Panc1 (cell line): ENCODE measurements around the gene B3GALT4. TPM values are rescaled to one million over a fixed set of nuclear protein-coding genes. Genes with fewer than 3 reads are reported as not detected.

ENCODE experiments used
- ATAC-seq: fragments of 200-7000 bp; cut with Tn5 transposase; 2 replicates; pipeline ENCODE4 v1.9.1; 2020; ENCODE audit warnings: mild to moderate bottlenecking, moderate library complexity
- BruUV-seq: library from RNA; stranded (reverse); fragments of 400-500 nt; replicated peaks from 2 replicates; lab custom pipeline; 2021; lab: Mats Ljungman, UMichigan
- CTCF ChIA-PET: fragments of 300-600 bp; sonication (Branson Sonifier 250); formaldehyde crosslinking; loops from one replicate; lab custom pipeline; 2022; ENCODE audit warnings: antibody characterized with exemption; lab: Charles Lee
- POLR2A ChIA-PET: fragments of 300-600 bp; sonication (Branson Sonifier 250); formaldehyde crosslinking; loops from one replicate; lab custom pipeline; 2022; ENCODE audit warnings: antibody characterized with exemption; lab: Charles Lee
- DNase-seq: peaks from one replicate; pipeline ENCODE4 v3.0.0-alpha.2; 2010; ENCODE audit warnings: low read depth, low spot score
- H3K27ac ChIP-seq: 2 replicates; pipeline ENCODE4 v1.5.1; 2011; ENCODE audit warnings: mild to moderate bottlenecking, low read length, inconsistent platforms
- H3K27me3 ChIP-seq: fragments of 200-500 bp; sonication (Bioruptor generic); 2 replicates; pipeline ENCODE4 v1.6.0; 2014; ENCODE audit warnings: low read length, inconsistent platforms; ENCODE audit not compliant: control insufficient read depth, insufficient read depth
- H3K36me3 ChIP-seq: fragments of 200-500 bp; sonication (Bioruptor generic); 2 replicates; pipeline ENCODE4 v1.5.1; 2014; ENCODE audit warnings: inconsistent platforms, mild to moderate bottlenecking, low read length, moderate library complexity; ENCODE audit not compliant: control insufficient read depth, insufficient read depth
- H3K4me1 ChIP-seq: 2 replicates; pipeline ENCODE4 v1.5.1; 2011; ENCODE audit warnings: inconsistent platforms, mild to moderate bottlenecking, low read length, moderate library complexity; ENCODE audit not compliant: control insufficient read depth, insufficient read depth
- H3K4me3 ChIP-seq, 2 experiments: 2 replicates each; pipeline ENCODE4 v1.5.1; 2011 to 2012; ENCODE audit warnings: low read depth in 2 of 2, low read length in 2 of 2, mild to moderate bottlenecking in 2 of 2, inconsistent platforms in 1 of 2, moderate library complexity in 1 of 2
- H3K9me3 ChIP-seq: fragments of 200-500 bp; sonication (Bioruptor generic); 2 replicates; pipeline ENCODE4 v1.5.1; 2014; ENCODE audit warnings: low read depth, mild to moderate bottlenecking, inconsistent platforms, low read length, moderate library complexity; ENCODE audit not compliant: control insufficient read depth, insufficient read depth
- CTCF ChIP-seq: fragments of 450-650 bp; IDR thresholded peaks from 2 replicates; pipeline ENCODE4 v1.5.1; 2017; ENCODE audit warnings: mild to moderate bottlenecking
- POLR2AphosphoS5 ChIP-seq: IDR thresholded peaks from 2 replicates; pipeline ENCODE4 v1.6.1; 2012; ENCODE audit warnings: mild to moderate bottlenecking, low read depth, low read length, moderate library complexity
- REST ChIP-seq, 2 experiments: IDR thresholded peaks; 2 replicates each; pipeline ENCODE4 v1.6.1; 2011 to 2012; ENCODE audit warnings: low read depth in 2 of 2, control low read depth in 1 of 2, low read length in 1 of 2, mild to moderate bottlenecking in 1 of 2, moderate library complexity in 1 of 2; ENCODE audit not compliant: insufficient read depth in 1 of 2
- SIN3A ChIP-seq: IDR thresholded peaks from 2 replicates; pipeline ENCODE4 v1.6.1; 2012; ENCODE audit warnings: low read depth, mild to moderate bottlenecking, low read length, moderate library complexity, borderline replicate concordance; ENCODE audit not compliant: insufficient read depth
- TCF7L2 ChIP-seq: IDR thresholded peaks from 2 replicates; pipeline ENCODE4 v1.6.1; 2011; ENCODE audit warnings: mild to moderate bottlenecking, low read depth, low read length, inconsistent platforms
- in situ Hi-C: cut with HindIII; loops from 2 replicates; pipeline ENCODE4 v1.10.0; 2016; ENCODE audit warnings: low sequenced_read_pairs, low pct_unique_long_range_greater_than_20kb
- intact Hi-C: fragments of 100-400 bp; cut with micrococcal nuclease; formaldehyde crosslinking; loops from one replicate; pipeline ENCODE4 v1.10.0; 2022; ENCODE audit not compliant: unreplicated experiment
- total RNA-seq: library from RNA; stranded (reverse); gene quantifications from one replicate; pipeline ENCODE4 v1.2.1, GENCODE V29; 2021; ENCODE audit not compliant: unreplicated experiment

Gene B3GALT4
- total RNA-seq, 1 experiment from 2014 or later, result 6.0 TPM

DNA sequence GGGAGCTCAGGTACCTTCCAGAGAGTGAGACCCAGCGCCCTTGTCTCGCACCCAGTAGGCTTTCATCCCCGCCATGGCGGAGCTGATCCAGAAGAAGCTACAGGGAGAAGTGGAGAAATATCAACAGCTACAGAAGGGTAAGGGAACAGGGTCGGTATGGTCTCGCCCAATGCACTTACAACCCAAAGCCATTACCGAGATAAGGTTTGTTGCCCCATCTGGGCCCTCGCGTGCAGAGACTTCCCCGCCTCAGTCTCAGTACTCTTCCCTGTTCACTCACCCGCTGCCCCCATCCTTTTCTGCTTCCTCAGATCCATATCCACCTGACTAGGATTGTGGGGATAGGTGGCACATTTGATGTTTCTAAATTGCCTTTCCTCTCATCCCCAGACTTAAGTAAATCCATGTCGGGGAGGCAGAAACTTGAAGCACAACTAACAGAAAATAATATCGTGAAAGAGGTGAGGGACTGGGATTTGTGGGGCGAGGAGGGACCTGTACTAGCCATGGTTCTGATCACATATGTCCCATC lies 12.9 kb downstream of the B3GALT4 start:
- ATAC-seq (peak; percentile 43), DNase-seq (no peak)
- ChIA-PET POLR2A (interaction anchor here (0.6 to 1.9 kb wide), 5 partner anchors 8 to 218 kb away, joined by 3 to 11 read pairs (median 3); partner anchors contain the start of gene B3GALT4), CTCF (interaction anchor here (1.6 kb wide), 1 partner anchor 12 kb away, joined by 4 read pairs; the partner anchor contains the start of gene B3GALT4)
- Histone ChIP-seq H3K4me3 (peak overlapping the region; percentile 91 to 97), H3K9me3 (no peaks in the 10 kb centered on the region), H3K36me3 (peaks cover 11% of the 10 kb centered on the region), H3K27me3 (no peaks in the 10 kb centered on the region), H3K27ac (peak overlapping the region; percentile 95), H3K4me1 (peaks cover 19% of the 10 kb centered on the region)
- BruUV-seq, result TSS peak; percentile 98
- intact Hi-C loops (no loop called here), in situ Hi-C loops (no loop called here)
- no peak for TF ChIP-seq CTCF
- TF ChIP-seq POLR2AphosphoS5, result 0 out of 2 replicates have a peak, but pooled peaks have one; percentile 44
- TF ChIP-seq TCF7L2, result no peak
- TF ChIP-seq REST (IDR thresholded peaks at IDR 0.05; ENCODE audit: insufficient read depth in 1 of 2, low read depth in 2 of 2, low read length in 1 of 2), result no peak
- TF ChIP-seq SIN3A, result no peak

DNA sequence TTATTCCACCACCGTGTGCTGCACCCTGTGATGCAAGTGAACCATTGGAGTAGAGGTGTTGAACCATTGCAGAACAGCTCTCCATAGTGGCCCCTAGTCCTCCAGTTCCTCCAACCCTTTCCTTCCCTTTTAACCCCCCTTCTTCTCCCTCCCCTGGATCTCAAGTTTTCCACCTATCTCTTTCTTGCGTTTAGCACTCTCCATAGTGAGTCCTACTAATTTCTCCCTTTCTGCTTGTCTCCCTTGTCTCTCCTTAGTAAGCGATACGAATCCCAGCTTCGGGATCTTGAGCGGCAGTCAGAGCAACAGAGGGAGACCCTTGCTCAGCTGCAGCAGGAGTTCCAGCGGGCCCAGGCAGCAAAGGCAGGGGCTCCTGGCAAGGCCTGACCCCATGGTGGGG lies 13.5 kb downstream of the B3GALT4 start:
- H3K4me1 ChIP-seq, result peaks cover 19% of the 10 kb centered on the region
- in situ Hi-C loops, result no loop called here
- peak overlapping the region; percentile 91 to 97 for H3K4me3 ChIP-seq
- CTCF ChIA-PET, result no interaction called here
- no peaks in the 10 kb centered on the region for H3K27me3 ChIP-seq
- DNase-seq (no peak), ATAC-seq (no peak)
- BruUV-seq, result no TSS peak
- H3K9me3 ChIP-seq, result no peaks in the 10 kb centered on the region
- peak overlapping the region; percentile 95 for H3K27ac ChIP-seq
- H3K36me3 ChIP-seq, result peaks cover 10% of the 10 kb centered on the region
- POLR2A ChIA-PET, result no interaction called here
- intact Hi-C loops, result no loop called here
- TF ChIP-seq SIN3A, result no peak
- TF ChIP-seq POLR2AphosphoS5, result 0 out of 2 replicates have a peak, but pooled peaks have one; percentile 23
- TF ChIP-seq REST (IDR thresholded peaks at IDR 0.05; ENCODE audit: insufficient read depth in 1 of 2, low read depth in 2 of 2, low read length in 1 of 2), result no peak
- TF ChIP-seq TCF7L2, result no peak
- TF ChIP-seq CTCF, result no peak
